Endothelial cell of umbilical vein (primary cell): ENCODE results near the gene MYH11.

Experiments
- EZH2 ChIP-seq: IDR thresholded peaks from 2 replicates; pipeline ENCODE4 v1.6.1; 2012; ENCODE audit warnings: borderline replicate concordance, low read depth, mild to moderate bottlenecking, moderate library complexity, low read length, inconsistent platforms; ENCODE audit not compliant: severe bottlenecking
- POLR2A ChIP-seq: IDR thresholded peaks from 2 replicates; pipeline ENCODE4 v1.6.1; 2012; ENCODE audit warnings: low read depth, mild to moderate bottlenecking, control low read depth, low read length
- POLR2AphosphoS5 ChIP-seq: IDR thresholded peaks from 2 replicates; pipeline ENCODE4 v1.6.1; 2012; ENCODE audit warnings: low read depth, mild to moderate bottlenecking, control low read depth, low read length, moderate library complexity; ENCODE audit not compliant: insufficient read depth
- TF ChIP-seq, protein P1 (sequence below), 2 donors: IDR thresholded peaks; 1 replicate in 1 of 2; 2 replicates in 1 of 2; pipeline ENCODE4 v1.5.1; 2011; ENCODE audit warnings: low read length in 2 of 2, mild to moderate bottlenecking in 2 of 2, moderate library complexity in 2 of 2, control low read depth in 1 of 2, inconsistent platforms in 1 of 2, low read depth in 1 of 2; ENCODE audit not compliant: insufficient read depth in 1 of 2; ENCODE audit errors: extremely low read depth in 1 of 2

DNA sequence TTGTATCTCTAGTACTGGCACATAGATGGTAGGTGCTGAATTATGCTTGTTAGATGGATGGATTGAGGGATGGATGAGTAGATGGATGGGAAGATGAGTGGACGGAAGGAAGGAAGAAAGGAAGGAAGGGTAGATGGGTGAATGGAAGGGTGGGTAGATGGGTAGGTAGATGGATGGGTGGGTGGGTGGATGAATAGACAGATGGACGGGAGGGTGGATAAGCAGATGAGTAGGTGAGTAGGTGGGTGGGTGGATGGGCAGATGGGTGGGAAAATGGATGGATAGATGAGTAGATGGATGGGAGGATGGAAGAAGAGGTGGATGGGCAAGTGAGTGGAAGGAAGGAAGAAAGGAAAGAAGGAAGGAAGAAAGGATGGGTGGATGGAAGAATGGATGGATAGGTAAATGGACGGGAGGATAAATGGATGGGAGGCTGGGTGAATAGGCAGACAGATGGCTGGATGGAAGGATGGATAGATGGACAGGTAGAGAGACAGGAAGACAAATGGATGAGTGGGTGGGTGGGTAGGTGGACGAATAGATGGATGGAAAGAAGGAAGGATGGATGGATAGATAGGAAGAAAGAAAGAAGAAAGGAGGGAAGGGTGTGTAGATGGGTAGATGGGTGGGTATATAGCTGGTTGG is 56.9 kb downstream of the MYH11 start:
- TF ChIP-seq POLR2AphosphoS5 (no peak), POLR2A (no peak), EZH2 (no peak)
- TF ChIP-seq, protein P1, sequence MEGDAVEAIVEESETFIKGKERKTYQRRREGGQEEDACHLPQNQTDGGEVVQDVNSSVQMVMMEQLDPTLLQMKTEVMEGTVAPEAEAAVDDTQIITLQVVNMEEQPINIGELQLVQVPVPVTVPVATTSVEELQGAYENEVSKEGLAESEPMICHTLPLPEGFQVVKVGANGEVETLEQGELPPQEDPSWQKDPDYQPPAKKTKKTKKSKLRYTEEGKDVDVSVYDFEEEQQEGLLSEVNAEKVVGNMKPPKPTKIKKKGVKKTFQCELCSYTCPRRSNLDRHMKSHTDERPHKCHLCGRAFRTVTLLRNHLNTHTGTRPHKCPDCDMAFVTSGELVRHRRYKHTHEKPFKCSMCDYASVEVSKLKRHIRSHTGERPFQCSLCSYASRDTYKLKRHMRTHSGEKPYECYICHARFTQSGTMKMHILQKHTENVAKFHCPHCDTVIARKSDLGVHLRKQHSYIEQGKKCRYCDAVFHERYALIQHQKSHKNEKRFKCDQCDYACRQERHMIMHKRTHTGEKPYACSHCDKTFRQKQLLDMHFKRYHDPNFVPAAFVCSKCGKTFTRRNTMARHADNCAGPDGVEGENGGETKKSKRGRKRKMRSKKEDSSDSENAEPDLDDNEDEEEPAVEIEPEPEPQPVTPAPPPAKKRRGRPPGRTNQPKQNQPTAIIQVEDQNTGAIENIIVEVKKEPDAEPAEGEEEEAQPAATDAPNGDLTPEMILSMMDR (IDR thresholded peaks at IDR 0.05; ENCODE audit: extremely low read depth in 1 of 2, insufficient read depth in 1 of 2, low read depth in 1 of 2, low read length in 2 of 2), result no peak
